ENCODE results near the gene ERBB3.

DNA sequence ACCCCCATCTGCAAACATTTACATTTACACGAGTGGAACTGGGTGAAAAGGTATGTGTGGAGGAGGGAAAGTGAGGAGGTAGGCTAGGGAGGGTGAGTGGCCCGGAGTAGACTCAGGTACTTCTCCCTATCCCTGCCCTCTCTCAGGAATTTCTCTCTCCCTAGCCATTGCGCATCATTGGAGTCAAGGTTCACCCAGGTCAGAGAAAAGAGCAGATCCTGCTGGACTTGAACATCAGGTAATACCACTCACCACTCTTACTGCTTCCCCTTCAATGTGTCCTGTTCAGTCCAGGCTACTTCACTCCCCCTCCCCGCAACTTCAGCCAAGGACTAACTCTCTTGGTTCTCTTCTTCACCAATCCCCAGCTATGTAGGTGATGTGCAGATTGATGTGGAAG lies 50.9 kb downstream of the ERBB3 start:
- no peak for TF ChIP-seq CTCF (IDR thresholded peaks at IDR 0.05)
- no peak for TF ChIP-seq ZFX (IDR thresholded peaks at IDR 0.05; ENCODE audit: borderline replicate concordance)

All from 22Rv1 (cell line).